ENCODE results near the gene ADA. TPM values are rescaled to one million over a fixed set of nuclear protein-coding genes. Genes with fewer than 3 reads are reported as not detected.

The ADA gene
- total RNA-seq, 1 donor from 2014 or later = 55.5 TPM

DNA sequence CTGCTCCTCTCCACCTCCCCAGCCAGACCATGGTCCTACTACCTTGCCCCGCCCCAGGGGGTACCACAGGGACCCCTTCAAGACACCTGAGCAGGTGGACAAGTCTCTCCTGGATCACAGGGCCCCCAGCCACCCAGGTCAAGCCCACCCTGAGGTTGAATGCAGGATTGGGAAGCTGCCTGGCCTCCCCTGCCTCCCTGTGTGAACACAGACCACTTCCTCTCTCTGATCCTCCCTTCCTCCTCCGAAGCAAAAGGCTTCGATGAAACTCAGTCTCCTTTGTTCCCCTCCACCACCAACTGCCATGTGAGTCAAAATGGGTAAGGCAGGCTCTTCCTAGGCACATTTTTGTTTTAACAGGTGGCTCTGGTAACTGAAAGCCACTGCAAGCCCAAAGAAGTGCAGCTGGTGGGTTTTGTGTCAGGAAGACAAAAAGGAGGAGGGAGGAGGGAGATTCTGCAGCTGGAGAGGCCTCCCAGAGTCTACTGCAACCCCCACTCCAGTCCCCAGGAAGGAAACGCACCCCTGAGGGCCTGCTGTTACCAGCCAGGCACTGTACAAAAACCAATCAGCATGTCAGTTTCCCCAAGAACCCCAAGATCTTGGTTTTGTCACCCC, 5.4 kb downstream of the ADA start:
- no peak for DNase-seq (ENCODE audit: extremely low read depth, low read depth, low spot score)

DNA sequence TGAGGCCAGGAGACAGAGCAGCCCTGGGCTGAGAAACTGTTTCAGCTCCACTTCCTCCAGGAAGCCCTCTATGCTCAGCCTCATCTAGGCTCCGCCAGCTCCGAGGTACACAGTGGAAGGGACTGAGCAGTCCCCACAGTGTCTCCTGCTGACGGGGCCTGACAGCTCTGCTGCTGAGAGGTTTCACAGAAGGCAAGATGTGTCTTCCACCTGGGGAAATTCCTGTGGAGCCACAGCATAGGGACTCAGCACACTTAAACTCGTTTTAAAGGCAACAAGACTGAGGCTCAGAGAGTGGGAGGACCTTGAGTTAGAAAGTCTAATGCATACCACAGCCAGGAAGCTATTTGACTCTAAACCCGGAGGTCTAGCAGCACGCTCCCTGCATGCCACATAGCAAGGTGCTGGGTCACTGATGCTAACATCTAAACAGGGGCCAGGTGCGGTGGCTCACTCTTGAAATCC, 6.8 kb downstream of the ADA start:
- no peak for DNase-seq (ENCODE audit: extremely low read depth, low read depth, low spot score)

DNA sequence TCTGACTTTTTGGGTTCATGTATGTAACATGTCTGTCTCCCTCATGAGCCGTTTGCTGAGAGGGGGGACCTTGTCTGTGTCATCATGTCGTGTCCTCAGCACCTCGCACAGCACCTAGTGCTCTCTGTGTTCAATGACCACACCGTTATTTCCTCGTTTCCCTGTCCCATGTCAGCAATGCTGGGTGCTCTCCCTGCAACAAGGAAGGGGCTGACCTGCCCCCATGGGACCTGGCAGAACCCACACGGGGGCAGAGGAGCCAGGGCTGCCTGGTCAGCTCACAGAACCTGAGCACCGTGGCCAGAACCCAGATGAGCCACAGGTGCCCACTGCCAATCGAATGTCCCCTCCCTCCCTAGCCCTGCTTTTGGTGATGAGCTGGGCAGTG, 7.3 kb downstream of the ADA start:
- DNase-seq (ENCODE audit: extremely low read depth, low read depth, low spot score) = no peak

DNA sequence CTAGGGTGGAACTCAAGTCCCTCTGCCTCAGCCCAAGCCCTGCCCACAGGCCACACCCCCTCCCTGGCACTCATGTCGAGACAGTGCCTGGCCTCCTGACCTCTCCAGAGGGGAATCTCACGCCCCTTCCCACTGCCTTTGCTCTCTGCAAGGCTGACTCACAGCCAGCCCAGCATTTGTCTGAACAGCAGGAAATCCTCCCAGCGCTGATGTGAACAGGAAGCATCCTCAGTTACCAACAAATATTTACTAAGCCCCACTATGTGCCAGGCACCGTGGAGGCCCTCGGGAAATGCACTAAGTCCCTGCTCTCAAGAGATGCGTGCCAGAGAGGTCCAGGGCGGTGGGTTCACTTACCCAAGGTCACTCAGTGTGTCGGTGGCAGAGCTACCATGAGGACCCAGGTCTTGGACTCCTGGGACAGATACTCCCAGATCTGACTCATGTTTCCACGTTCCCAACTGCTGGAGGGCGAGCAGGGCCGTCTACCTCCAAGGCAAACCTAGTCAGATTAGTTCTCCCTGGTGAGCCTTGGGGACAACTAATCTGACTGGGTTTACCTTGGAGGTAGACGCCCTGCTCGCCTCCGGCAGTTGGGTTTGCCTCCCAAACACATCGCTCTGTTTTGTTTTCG, 7.8 kb downstream of the ADA start:
- DNase-seq (ENCODE audit: extremely low read depth, low read depth, low spot score) = peak; percentile 98

DNA sequence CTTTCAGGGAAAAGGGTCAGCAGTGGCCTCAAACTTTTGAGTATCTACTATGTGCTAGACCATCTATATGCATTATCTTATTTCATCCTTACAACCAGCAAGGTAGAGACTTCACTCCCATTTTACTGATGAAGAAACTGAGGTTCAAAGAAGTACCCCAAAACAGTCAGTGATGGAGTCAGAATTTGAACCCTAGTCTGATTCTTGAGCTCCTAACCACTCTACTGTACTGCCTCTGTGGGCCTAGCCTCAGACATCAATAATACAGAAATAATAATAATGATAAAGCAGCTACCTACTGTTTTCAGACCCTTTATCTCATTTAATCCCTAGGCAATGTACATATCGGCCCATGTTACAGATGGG, 8.4 kb downstream of the ADA start:
- DNase-seq (ENCODE audit: extremely low read depth, low read depth, low spot score) = no peak

DNA sequence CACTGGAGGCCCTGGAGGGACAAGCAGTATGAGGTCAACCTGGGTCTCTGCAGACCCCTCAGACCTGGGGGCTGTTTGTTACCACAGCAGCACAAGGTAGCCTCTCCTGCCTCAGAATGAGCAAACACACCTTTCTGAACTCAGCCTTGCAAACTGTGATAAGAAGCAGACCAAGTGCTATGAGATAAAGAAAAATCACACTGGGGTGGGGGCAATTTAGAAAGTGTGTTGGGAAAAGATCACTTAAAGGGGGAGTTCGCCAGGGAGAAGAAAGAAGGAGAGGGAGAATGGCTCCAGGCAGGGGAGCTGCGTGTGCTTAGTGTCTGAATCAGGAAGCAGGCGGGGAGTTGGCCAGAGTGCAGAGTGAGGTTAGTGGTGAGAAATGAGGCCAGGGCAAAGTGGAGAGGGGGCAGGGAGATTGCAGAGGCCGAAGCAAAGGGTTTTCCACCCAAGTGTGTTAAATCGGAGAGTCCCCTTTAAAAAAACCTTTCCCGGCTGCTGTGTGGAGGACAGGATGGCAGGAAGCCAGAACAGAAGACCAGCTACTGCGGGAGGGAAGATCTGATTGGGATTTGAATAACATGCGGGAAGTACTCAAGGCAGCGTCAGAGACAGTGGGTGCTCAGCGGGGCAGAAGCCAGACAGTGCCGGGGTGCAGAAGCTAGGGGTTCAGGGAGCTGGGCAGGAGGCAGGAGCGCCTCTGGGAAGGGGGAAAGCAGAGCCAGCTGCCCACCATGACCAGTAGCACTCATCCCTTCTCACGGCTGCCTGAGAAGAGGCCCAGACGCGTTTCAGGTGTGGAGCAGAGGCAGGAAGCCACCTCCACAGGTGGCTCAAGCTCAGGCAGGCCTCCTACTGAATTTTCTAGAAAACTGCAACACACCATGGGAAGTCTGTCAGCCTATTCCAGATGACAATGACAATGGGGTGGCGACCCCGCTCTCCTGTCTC, 9.0 kb downstream of the ADA start:
- peak; percentile 85 for DNase-seq (ENCODE audit: extremely low read depth, low read depth, low spot score)

DNA sequence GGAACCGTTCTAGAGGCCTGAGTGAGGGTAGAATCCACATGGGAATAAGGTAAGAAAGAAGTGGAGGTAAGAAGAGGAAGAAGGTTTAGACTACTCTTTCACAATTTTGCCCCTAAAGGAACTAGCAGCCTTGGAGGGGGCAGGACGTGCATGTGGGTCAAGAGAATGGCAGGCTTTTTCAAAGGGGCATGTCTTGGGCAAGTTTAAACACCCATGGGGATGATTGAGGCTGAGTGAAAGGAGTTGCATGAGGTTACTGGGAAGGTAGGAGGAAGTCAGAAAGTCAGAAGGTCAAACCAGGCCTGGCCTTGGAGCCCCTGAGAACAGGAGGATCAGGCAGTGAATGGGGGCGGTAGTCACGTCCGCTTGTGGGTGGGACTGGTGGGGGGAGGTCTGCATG, 10.2 kb downstream of the ADA start:
- no peak for DNase-seq (ENCODE audit: extremely low read depth, low read depth, low spot score)

DNA sequence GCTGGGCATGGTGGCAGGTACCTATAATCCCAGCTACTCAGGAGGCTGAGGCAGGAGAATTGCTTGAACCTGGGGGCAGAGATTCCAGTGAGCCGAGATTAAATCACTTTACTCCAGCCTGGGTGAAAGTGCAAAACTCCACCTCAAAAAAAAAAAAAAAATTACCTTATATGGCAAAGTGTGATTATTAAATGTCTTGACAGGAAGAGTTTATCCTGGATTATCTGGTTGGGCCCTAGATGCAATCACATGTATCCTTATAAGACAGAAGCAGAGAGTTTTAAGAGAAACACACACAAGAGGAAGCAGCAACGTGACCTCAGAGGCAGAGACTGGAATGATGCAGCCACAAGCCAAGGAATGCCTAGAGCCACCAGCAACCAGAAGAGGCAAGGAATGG, 11.0 kb downstream of the ADA start:
- DNase-seq (ENCODE audit: extremely low read depth, low read depth, low spot score) = no peak

DNA sequence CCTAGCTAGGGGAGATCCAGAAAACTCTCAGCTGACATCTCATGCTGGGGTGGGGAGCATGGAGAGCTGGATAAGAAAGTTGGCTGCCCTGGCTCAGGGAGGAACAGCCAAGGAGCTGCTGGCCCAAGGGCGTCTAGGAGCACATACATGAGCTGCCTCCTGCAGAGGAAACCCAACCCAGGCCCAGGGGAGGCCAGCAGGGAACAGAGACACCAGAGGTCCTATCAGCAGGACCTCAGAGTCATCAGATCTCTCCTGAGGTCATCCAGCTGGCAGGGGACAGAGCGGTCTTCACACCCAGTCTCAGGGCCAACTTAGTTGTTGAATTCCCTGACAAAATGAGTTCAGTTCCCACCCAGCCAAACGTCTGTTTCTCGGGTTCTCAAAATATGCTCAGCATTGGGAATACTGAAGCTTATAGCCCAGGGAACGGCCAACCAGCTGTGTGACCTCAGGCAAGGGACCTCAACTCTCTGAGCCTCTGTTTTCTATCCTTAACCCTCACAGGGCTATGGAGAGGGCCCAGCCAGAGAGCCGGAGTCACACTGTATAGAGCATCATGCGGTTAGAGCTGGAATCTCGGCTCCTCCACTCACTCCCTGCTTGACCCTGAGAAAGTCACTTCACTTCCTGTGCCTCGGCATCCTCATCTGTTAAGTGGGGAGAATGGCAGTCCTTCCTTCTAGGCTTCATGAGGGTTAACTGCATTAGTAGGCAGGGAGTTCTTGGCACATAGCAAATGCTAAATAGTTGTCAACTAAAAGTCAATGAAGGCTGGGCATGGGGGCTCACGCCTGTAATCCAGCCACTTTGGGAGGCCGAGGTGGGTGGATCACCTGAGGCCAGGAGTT, 13.8 kb downstream of the ADA start:
- no peak for DNase-seq (ENCODE audit: extremely low read depth, low read depth, low spot score)

DNA sequence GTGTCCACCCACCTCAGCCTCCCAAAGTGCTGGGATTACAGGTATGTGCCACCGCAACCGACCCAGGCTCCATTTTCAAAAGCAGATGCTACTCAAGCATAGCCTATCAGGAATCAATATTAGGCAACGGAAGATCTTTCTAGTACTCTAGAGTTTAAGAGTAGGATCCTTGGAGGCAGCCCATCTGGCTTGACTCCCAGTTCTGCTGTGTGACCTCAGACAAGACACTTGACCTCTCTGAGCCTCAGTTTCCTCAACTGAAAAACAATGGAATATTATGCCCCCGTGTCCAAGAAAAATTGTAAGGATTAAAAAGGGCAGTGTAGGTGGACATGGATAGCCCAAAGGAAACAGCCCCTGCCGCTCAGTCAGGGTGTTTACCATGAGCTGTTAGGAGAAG, 14.5 kb downstream of the ADA start:
- no peak for DNase-seq (ENCODE audit: extremely low read depth, low read depth, low spot score)

DNA sequence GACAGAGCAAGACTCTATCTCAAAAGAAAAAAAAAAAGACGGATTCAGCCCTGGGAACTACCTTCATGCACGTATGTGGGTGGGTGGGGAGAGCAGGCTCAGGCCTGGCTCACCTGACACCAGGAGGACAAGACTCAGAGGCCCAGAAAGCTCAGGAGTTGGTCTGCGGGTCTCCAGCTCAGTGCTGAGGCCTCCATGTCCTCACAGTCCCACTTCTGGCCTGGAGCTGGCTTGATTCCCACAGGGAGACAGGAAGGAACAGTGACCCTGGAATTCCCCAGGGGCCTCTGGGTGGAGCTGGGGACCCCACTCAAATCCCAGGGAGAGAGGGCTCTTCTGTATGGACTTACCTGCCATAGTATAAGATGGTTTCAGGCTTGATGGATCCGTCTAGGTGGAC, 15.6 kb downstream of the ADA start:
- no peak for DNase-seq (ENCODE audit: extremely low read depth, low read depth, low spot score)

DNA sequence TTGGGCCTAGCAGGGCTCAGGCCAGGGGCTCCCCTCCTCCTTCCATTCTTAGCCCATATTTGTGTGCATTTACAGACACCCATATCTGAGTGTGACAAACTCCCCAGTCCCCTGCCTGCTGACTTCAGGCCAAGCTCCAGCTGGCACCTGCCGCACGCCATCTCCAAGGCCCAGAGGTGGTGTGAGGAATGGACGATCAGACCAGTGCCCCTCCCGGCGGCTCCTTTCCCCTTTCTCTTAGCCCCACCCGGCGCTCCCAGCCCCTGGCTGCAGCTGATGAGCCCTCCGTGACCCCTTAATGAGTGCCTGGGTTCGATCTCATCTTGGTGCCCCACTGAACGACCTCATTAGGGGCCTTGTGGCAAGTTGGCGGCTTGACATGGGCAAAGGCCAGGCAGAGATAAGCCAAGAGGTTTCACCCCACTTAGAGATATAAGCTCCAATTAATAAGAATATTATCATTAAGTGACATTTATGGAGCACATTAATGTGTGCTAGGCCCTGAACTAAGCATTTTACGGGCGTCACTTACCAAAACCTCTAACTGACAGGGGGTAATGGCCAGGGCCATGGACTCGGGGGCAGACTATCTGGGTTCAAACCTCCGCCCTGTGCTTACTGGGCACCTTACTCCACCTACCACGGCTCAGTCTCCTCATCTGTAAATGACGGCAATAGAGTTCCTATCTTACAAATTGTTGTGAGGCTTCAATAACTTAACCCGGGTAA, 17.5 kb downstream of the ADA start:
- DNase-seq (ENCODE audit: extremely low read depth, low read depth, low spot score) = no peak

DNA sequence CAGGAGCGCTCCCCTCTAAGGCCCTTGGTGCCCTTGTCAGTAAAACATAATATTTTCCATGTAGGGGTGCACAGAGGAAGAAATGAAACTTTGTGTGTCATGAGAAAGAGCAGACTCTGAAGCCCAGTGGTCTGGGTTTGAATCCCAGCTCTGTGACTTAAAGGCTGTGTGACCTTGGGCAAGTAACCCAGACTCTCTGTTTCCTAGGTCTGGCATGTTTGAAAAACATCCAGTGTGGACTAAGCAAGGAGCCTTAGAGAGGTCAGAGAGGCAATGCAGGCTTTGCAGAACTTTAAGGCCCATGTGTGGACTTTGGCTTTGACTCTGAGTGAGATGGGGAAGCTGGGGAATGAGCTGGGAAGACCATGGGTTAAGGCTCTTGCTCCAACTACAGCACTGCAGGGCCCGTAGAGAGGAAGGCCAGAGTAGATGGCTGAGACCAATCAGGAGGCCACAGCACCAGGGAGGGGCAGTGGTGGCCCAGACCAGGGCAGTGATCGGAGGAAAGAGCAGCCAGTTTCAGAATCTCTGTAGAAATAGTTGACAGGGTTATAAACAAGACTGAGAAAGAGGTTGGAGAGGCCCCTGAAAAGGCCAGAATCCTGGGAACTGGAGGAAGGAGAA, 18.2 kb downstream of the ADA start:
- no peak for DNase-seq (ENCODE audit: extremely low read depth, low read depth, low spot score)

DNA sequence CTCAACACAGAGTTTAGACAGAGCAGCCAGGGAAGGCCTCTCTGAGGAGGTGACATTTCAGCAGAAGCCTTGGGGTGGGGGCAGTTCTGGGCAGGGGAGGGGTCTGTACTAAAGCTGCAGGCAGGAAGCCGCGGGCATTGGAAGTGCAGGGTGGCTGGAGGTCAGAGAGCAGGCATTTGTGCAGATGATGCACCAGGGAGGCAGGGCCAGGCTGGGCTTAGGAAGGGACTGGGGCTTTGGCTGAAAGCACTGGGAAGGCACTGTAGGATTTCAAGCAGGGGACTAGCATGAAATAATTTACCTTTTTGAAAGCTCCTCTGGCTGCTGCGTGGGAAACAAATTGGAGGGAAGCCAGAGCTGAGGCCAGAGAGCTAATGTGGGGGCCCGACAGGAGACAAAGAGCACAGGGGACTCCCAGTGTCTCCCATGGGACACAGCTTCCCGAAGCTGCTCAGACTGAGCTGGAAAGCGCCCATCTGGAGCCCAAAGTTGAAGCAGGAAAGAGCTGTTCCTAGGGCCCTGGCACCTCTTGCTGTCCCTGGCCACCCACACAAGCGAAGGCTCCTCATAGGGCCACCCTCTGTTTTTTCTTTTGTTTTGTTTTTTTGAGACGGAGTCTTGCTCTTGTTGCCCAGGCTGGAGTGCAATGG, 19.3 kb downstream of the ADA start:
- no peak for DNase-seq (ENCODE audit: extremely low read depth, low read depth, low spot score)

DNA sequence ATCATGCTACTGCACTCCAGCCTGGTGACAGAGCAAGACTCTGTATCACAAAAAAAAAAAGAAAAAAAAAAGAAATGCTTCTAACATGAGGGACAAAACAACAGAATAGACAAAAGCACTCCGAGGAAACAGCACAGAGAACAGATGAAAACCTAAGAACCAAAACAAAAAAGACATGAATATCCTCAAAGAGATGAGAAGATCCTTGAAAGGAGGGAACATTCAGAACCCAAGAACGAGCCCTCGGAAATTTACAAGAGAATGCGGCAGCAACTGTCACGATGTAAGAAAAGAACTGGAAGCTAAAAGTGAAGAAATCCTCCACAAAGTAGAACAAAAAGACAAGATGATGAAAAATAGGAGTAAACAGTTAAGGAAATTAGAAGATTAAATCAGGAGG, 21.2 kb downstream of the ADA start:
- no peak for DNase-seq (ENCODE audit: extremely low read depth, low read depth, low spot score)

DNA sequence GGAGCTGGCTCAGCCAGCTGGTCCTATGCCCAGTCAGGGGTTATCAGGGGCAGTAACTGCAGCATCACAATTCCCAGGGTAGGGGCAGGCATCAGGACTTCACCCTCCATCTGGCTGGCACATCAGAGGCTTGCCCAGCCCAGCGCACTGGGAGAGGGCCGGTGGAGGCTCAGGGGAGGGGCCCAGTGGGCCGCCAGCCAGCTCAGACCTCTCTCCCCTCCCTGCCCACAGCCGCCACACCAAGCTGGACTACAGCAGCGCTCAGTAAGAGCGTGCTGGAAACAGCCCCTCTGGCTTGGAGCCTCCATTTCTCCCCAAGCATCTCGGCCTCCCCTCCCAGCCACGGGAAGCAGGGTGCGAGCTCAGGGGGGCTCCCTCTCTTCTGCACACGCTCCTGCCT, 22.0 kb downstream of the ADA start:
- no peak for DNase-seq (ENCODE audit: extremely low read depth, low read depth, low spot score)

DNA sequence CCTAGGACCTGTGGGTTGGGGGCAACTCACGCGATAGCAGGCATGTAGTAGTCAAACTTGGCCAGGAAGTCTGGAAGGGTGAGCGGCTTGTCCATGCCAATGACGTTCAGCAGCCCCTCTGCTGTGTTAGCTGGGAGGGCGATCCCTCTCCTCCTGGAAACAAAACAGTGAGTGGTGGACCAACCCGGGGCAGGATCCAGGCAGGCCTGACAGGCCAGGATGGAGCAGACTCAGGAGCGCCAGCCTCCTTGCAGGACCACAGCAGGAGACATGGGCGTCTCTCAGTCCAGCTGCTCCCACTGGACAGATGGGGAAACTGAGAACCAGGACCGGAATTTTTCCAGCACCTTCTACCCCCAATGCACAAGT, 22.5 kb downstream of the ADA start:
- no peak for DNase-seq (ENCODE audit: extremely low read depth, low read depth, low spot score)

DNA sequence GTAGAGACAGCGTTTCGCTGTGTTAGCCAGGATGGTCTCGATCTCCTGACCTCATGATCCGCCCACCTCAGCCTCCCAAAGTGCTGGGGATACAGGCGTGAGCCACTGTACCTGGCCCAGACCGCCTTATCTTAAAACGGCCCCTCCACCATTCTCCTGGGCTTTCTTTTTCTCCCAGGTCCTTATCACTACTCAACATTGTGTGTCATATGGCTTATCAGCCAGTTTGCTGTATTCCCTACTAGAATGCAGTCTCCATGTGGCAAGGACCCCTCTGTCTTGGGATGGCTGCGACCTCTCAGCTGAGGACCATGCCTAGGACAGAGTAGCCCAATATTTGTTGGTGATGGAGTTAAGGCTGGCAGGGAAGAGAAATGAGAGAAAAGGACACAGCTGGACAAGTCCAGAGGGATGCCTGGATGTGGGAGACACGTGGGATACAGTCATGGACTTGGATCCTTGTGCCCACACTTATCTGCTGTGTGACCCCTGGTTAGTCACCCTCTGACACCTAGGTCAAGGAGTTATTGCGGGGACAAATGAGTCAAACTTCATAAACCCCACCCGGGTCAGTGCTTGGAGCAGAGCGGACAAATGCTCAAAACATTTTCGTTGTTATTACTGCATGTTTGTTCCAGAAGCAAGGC, 24.0 kb downstream of the ADA start:
- DNase-seq (ENCODE audit: extremely low read depth, low read depth, low spot score) = no peak

DNA sequence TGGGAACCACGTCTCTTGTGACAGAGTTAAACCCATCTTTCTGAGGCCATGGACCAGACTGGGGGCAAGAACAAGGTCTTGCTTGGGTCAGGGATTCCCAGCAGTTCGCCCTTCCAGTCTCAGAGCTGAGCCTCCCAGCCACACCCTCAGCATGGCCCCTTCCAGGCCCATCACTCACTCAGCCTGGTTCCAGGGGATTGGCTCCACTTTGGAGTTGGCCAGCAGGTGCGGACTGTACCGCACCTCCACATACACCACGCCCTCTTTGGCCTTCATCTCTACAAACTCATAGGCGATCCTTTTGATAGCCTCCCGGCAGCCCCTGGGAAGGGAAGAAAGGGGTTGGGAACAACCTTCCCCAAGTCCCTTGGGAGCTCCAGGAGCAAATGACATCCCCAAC, 25.2 kb downstream of the ADA start:
- no peak for DNase-seq (ENCODE audit: extremely low read depth, low read depth, low spot score)

Data from glomerular endothelial cell (primary cell).